ENCODE data around the gene PTPRR.

The PTPRR gene, protein sequence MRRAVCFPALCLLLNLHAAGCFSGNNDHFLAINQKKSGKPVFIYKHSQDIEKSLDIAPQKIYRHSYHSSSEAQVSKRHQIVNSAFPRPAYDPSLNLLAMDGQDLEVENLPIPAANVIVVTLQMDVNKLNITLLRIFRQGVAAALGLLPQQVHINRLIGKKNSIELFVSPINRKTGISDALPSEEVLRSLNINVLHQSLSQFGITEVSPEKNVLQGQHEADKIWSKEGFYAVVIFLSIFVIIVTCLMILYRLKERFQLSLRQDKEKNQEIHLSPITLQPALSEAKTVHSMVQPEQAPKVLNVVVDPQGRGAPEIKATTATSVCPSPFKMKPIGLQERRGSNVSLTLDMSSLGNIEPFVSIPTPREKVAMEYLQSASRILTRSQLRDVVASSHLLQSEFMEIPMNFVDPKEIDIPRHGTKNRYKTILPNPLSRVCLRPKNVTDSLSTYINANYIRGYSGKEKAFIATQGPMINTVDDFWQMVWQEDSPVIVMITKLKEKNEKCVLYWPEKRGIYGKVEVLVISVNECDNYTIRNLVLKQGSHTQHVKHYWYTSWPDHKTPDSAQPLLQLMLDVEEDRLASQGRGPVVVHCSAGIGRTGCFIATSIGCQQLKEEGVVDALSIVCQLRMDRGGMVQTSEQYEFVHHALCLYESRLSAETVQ

DNA sequence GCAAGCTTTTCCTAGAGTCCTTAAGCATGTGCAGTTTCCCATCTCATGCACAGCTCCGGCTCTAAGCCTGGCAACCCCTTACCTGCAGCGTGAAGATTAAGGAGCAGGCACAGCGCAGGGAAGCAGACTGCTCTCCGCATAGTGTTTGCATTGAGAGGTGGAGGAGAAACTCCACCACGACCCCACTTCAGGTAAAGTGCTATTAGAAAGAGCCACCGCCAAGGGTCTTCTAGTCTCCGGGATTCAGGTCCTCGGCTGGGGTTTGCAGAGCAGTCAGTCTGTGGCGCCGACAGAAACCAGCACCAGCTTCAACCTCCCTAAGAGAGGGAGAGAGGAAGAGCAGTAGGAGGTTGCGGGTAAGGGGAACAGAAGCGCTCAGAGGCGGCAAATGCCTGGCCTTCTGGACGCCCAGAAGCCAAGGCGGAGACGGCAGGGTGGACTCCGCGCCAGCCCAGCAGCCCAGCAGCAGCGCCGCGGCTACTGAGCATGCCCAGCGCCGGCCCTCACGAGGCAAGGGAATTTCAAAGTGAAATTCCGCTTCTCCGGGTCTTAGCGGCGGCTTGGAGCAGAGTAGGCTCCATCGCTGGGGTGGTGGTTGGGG lies at the start of gene PTPRR:
Gene PTPRR (minus strand): TSS at position 488 of the 601 bp plus-strand sequence. CDS start 348 bp downstream, at position 140.
- no peak for FAIRE-seq

DNA sequence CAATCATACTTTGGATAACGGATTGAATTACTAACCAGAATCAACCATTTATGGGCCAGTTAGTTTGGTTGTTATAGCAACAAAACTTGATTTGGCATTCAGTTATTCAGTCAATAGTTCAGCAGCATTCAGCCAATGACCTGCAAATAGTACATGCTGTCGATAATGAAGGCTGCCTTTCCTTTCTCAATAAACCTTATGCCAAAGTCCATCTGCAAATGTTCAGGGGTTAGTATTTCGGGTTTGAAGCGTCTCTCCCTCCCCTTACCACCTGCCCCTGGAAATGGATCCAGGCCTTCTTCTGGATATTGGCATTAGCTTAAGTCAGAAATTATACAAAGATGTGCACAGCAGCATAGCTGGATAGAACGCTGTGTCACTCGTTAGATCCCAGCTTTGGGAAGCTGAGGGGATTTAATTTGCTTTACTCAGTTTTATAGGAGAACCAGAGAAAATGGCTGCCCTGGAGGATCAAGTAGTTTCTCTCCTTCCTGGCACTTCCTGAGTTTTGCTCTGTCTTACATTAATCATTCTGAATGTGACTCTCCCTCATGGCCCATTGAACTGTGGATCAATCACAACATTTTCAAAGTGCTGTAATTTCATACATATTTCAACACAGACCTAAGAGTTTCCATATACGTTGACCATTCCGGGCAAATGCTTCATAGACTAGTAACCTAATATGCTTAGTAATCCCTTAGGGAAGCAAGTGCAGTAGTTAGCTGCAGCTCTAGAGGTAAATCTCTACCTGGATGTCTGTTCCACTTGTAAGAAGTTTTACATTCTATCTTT lies 46.7 kb upstream of the PTPRR start:
- no peak for FAIRE-seq

DNA sequence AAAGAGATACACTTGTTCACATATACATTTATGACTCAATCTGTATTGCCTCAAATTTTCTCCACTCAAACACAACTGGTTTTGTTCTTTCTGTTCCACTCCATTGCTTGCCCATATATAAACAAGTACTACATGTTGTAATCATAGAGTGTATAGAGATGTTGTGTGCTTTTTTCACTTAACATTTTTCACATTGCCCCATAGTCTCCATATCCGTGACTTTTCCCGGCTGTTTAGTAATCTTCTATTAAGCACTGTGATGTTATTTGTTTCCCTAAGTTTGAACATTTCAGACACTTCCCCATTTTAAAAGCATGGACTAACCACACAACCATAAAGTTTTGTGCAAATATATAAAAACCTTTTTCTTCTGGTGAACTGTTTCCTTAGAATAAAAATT lies 45.5 kb upstream of the PTPRR start:
- FAIRE-seq: no peak

DNA sequence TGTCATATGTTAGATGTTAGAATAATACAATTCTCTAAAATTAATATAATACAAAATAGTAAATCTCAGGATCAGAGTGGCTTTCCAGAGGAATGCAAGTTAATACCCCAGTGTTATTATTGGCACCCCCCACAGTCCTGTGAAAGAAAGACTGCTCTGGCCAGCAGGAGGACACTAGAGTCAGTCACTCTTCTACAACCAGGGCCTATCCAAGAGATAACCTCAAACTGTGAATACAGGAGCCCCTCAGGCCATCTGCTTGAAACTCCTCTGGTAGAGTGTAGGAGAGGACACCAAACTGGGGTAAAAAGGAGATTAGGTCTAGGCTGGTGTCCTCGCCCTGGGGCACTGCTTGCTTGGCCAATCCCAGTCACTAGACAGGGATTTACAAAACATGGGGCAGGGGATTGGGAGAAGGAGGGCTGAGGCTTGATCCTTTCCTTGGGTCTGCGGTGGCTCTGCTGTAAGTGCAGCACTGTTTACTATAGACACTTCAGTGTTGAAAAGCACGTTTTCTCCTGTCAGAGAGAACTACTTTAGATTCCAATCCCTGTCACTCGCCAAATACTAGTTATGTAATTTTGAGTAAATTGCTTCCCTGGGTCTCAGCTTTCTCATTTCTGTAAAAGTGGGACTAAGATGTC lies 44.5 kb upstream of the PTPRR start:
- no peak for FAIRE-seq

DNA sequence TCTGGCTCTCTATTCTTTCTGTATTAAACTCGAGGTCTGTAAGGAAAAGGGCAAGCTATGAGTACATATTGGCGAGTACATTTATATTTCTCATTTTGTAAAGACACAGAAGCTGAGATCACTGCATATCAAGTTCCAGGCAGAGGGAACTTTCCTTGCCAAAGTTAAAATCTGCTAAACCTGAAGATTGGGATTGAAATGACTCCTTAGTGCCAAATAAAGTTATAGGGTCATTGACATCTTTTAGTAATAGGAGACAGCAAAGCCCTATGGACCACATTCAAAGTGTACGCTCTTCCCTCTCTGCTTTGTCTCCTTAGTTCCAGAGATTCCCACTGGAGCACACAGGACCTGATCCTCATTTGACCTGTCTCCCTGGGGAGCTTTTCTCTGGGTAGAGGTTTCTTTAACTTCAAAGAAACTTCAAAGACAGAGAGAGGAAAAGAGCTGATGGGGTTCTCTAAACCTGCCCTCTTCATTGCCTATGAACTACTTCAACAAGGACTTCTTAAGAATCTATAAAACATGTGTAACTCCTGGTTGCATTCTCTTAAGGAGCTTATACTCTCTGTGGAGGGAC lies 42.6 kb upstream of the PTPRR start:
- FAIRE-seq: no peak

DNA sequence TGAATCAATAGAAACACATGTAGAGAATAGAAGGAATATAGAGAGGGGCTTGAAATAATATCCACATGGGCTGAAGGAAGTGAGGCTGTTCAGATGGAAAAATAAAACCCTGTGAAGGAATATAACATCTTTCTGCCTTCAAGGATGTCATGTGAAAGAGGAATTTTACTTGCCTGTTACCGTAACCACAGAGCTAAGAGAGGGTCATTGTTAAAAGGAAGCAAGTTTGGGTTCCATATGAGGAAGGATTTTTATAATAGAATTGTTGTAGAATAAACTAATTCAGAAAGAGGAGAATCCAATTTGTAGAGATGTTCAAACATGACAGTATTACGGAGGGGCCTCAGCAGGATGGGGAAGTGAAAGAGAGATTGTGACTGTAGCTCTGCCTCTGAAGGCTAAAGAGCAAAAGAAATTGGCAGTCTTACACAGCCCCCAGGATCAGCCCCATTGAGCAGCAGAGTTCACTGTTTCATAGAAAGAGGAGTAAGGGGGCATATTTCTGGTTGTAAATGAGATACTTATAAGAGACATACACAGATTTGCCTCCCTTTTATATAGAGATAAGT lies 41.8 kb upstream of the PTPRR start:
- no peak for FAIRE-seq

DNA sequence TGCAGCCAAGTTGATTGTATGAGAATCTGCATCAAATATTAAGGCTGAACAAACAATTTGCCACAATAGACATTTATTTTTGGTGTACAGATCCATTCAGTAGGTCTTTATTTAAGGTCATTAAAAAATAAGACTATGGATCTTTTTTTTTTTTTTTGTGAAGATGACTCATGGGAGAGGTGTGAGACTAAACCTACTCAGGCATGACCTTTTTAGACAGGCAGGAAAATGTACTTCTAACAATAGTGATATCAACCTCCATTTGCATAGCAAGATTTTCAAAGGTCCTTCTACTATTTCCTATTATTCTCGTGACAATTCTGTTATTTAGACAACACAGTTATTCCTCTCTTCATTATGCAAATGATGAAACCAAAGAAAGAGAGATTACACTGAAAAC lies 39.9 kb upstream of the PTPRR start:
- no peak for FAIRE-seq

DNA sequence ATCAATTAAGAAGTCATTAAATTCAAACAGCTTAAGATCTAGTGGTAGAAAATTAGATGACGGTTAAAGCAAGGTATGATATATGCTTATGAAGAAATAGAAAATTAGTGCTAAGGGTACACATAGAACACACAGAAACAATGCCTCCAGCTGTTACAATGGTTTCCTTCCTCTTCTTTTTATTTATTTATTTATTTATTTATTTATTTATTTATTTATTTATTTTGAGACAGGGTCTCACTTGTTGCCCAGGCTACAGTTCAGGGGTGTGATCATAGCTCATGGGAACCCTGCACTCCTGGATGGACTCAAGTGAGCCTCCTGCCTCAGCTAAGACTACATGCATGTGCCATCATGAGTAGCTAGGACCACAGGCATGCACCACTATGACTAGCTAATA lies 34.9 kb upstream of the PTPRR start:
- FAIRE-seq: no peak

DNA sequence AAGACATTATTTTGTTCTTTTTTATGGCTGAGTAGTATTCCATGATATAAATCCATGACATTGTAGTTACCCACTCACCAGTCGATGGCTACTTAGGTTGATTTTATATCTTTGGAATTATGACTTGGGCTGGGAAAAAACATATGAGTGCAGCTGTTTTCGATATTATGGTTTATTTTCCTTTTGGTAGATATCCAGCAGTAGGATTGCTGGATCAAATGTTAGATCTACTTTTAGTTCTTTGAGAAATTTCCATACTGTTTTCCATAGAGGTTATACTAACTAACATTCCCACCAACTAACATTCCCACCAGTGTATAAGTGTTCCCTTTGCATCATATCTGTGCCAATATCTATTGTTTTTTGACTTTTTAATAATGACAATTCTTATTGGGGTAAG lies 29.9 kb upstream of the PTPRR start:
- FAIRE-seq: no peak

DNA sequence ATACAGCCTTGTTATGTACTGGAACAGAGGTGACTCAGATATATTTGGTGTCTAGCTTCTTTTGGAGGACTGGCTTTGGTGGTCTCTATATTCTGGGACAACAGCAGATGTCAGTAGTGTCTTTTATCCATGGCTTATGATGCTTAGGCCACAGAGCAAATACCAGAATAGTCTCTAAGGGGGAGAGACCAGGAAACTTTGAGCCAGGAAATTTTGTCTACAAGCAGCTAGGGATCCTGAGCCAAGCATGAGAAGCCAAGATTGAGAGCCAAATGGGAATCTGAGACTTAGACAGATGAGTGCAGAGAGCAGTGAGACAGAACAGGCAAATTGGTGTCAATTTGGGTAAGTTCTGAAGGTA lies 28.4 kb upstream of the PTPRR start:
- no peak for FAIRE-seq

DNA sequence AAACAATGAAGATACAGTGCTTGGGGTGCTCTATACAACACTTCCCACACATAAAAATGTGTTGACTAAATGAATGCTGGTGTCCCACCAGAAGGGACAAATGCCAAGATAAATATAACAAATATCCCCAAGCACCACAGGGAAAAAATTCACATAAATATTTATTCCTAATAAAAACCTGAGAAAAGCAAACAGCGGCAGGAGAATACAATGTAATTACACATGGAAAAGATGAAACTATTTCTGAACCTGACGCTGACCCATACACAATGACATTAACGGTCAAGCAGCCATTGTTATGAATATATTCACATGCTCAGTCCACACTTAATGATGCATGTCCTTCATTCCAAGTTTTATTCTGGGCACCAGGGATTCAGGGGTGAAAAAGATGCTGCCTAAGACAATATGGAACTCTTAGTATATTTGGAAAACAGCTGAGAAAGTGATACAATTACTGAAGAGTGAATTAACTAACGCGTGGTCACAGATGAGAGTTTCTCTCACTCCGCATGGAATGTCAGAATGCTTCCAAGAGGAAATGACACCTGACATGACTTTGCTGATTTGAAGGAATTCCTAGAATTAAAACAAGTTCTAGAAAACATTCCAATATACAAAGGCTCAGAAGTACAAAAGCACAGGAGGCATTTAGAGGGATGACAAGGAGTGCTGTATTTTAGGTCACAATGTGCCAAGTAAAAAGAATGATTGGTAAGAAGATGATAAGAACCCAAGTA lies 27.9 kb upstream of the PTPRR start:
- FAIRE-seq: no peak

DNA sequence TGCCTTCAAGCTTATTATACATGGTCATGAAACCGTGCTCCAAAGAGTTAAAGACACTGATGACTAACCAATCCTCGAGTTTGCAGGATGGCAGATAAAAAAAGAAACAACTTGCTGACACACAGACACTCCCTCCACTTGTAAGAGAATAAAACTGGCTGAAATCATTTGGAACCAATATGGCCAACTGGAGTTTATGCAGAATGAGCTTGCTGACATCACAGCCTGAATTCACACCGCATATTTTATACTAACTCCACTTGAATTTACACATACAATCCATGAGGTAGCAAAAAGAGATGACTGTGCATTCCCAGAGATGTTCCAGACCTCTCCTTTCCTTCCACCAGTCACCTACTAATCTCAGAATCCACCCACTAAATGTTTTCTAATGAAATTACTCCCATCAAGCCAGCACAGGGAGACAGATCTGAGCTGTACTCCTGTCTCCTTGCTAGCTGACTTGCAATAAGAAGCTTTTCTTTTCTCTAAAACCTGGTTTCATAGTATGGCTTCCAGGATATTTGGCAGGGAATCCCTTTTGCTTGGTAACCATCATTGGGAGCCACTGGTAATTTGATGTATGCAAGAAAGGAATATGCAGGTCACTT lies 15.8 kb upstream of the PTPRR start:
- FAIRE-seq: no peak

DNA sequence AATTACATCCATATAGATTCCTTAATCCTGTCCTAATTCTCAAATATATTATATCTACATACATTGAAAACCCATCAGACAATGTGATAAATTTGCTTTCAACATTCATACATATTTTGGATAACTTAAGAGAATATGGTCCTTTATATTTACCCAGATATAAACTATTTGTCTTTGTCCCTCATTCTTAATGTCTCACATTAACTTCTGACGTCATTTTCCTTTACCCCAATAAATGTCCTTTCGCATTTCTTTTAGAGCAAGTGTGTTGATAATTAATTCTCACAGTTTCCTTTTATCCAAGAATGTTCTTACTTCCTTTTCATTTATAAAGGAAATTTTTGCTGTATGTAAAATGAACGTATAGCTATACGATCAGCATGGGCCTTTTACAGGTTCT lies 12.6 kb upstream of the PTPRR start:
- FAIRE-seq: no peak

DNA sequence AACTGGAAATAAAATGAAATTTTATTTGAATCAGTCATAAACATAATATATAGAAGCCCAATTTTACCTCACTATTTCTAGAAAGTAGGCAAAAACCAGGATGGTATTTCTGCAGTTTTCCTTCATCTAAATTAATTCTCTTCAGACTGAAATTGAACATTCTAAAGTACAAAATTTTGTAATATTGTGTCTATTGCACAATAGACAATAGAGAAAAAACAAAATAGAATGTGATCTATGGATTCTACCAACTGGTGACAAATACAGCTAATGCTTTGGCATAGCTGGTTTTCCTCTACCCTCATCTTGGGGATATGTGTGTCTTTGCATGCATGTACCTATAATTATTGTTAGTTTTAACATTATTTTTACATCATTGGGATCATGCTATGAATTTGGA lies 8.5 kb upstream of the PTPRR start:
- no peak for FAIRE-seq

DNA sequence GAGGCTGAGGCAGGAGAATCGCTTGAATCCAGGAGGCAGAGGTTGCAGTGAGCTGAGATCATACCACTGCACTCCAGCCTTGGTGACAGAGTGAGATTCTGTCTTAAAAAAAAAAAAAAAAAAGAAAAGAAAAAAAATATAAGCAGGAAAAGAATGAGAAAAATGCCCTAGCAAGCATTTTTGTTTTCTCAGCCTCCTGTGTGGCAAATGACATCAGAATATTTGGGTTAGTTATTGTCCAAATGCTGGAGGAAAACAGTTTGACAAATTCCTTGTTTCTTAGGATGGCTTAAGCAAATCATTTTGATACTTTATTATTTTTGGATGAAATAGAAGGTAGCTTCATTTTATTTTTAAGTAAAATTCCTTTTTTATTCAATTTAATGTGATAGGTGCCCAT lies 7.5 kb upstream of the PTPRR start:
- FAIRE-seq: no peak

DNA sequence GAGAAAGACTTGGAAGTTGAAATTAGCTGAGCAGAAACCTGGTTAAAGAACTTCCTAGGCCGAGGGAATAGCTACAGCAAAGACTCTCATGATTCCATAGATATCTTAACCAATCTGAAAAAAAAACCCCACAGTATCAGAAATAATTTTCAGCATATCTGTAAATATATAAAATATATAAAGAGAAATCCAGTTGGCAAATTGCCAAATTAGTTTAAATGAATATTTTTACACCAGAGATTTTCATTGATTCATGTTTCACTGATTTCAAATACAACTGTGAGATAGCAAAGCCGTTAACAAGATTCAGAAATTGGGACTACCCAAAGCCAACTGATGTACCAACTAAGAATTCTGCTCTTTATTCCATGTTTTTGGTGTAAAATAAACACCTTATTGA lies 6.8 kb upstream of the PTPRR start:
- FAIRE-seq: no peak

DNA sequence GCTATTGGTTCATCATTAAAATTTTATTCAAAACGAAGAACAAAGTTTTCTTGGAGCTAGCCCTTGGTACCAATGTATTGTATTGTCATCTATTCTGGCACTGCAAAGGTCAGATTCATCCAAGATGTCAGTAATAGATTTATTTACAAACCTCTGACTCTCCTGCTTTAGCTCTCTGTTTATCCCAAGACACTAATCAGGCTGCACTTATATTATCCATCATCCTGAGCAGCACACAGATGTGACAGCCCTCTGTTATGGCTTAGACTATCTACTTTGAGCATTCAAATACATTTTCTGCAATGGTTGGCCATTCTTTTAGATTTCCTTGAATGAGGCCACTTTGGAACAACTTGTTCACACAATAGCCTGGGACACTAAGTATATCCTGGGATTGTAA lies 5.0 kb upstream of the PTPRR start:
- no peak for FAIRE-seq

DNA sequence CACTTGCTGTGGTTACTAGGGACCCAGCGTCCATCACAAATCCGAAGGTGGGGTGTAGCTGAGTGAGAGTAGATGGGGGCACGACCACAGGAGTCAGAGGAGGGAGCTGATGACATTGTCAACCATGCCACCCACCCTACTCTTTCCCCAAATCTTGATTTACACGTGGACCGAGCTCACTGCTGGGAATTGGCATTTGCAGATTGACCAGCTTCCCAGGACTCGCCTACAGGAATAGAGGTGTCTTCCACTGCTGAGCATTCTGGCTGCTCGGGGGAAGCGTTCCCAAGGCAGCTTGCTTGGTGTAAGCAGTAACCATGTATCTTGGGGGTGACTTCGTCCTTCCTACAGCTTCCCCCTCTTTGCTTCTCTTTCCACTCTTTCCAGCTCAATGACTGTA lies 353 bp upstream of the PTPRR start:
- no peak for FAIRE-seq

DNA sequence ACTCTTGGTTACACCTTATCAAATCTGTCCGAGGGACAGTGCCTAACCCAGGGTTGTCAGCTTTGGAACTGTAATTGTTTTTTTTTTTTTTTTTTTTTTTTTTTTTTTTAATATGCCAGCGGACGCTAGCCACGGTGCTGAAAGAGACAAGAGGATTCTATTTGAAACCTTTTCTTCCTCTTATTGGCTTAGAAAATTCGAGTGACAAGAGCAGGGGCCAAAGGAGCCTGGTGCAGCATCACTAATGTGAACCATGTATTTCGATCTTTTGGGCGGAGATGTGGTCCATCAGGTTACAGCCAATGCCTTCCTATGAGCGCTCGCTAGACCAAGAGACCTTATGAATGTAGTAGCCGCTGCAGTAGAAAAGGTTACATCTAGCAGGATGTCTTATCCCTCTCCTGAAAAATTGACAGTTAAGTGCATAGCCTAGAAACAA lies 922 bp downstream of the PTPRR start:
- FAIRE-seq: no peak

DNA sequence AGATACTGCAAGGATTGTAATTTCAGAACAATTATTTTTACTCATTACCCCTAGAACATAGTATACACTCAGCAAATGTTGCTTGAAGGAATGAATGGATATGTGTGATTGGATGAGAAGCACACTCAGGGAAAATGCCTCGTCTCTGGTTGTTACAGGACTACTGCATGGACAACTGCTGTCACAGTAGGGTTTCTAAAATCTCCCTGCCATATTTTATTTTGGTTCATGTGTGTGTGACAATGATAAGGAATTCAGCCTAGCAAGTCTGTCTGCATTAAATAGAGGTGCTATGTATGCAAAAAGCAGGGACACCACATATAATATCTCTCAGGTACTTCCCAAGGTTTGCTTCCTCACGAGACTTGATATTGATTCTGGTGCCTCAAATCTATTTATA lies 1.4 kb downstream of the PTPRR start:
- no peak for FAIRE-seq

DNA sequence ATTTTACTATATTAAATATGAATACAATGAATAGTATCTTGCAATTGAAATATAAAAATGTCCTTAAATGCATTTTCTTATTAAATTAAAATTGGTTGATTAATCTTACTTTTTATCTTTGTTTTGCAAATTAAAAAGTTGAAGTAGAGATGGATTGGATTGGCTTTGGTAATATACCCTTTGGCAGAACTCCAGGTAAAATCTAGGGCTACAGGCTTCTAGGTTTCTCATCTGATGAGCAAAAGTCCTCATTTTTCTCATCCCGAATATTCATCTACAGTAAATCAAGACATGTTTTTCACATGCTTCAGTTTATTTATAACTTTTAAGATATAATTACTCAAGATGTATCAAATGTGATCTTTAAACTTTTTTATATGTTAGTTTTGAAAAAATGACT lies 2.2 kb downstream of the PTPRR start:
- no peak for FAIRE-seq
